ENCODE data around the gene CCNT2.
"Not testable (repeated sequence)": the region's sequence is repeated elsewhere in the genome, so short reads cannot be mapped to it uniquely, and the experiment has no call there.

The CCNT2 gene

DNA sequence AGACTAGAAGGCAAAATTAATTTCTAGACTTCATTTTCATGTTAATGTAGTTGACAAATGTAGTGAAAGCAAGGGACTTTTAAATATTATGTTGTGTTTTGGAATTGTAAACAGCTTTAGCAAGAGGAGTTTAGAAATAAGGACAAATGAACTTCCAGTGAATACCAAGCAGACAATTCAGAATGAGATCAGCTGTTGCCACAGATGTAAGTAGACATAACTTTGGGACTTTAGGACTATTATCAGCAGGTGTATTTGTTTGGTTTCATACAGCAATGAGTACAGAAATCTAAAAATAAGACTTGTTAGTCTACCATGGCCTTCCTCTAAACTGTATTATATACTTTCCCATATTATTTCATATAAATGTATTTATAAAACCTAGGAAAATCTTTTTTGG is 34.2 kb upstream of the CCNT2 start:
- DNase-seq (ENCODE audit: low read depth), result no peak
- H3K4me3 ChIP-seq (ENCODE audit: low read depth, low read length), result no peak overlapping the region
- TF ChIP-seq, protein P1, sequence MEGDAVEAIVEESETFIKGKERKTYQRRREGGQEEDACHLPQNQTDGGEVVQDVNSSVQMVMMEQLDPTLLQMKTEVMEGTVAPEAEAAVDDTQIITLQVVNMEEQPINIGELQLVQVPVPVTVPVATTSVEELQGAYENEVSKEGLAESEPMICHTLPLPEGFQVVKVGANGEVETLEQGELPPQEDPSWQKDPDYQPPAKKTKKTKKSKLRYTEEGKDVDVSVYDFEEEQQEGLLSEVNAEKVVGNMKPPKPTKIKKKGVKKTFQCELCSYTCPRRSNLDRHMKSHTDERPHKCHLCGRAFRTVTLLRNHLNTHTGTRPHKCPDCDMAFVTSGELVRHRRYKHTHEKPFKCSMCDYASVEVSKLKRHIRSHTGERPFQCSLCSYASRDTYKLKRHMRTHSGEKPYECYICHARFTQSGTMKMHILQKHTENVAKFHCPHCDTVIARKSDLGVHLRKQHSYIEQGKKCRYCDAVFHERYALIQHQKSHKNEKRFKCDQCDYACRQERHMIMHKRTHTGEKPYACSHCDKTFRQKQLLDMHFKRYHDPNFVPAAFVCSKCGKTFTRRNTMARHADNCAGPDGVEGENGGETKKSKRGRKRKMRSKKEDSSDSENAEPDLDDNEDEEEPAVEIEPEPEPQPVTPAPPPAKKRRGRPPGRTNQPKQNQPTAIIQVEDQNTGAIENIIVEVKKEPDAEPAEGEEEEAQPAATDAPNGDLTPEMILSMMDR (conservative IDR thresholded peaks at IDR 0.05; ENCODE audit: low read depth, low read length), result no peak

DNA sequence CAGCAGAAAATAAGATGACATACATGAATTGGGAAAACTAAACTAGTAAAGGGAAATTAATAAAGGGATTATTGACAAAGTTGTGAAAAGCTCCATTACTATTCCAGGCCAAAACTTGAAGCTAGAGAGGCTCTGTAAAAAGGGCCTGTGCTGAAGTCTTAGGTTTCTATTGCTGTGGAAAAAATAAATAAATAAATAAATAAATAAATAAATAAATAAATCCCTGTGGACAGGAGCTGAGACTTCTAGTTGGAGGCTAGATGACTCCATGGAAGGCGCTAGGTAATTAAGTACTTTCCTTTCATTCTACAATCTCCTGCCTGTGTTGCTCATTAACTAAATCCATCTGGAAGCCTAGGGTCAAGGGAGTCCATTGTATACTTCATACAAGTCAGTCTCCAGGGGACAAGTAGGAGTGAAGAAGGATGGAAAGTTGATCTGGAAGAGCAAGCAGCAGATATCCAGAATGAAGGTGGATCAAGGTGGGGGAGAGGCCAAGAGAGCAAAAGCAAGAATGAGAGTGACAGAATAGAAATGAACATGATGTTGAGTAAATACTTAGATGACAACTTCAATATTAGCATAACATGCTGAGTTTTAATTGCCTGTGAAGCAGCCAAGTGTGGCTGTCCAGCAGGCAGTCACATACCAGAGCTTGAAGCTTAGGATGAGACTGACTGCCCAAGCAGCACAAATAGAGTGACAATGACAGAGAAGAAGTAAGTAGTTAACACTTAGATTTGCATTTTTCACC is 26.2 kb upstream of the CCNT2 start:
- no peak for DNase-seq (ENCODE audit: low read depth)
- TF ChIP-seq, protein P1 (conservative IDR thresholded peaks at IDR 0.05; ENCODE audit: low read depth, low read length), result no peak
- H3K4me3 ChIP-seq (ENCODE audit: low read depth, low read length), result no peak overlapping the region

DNA sequence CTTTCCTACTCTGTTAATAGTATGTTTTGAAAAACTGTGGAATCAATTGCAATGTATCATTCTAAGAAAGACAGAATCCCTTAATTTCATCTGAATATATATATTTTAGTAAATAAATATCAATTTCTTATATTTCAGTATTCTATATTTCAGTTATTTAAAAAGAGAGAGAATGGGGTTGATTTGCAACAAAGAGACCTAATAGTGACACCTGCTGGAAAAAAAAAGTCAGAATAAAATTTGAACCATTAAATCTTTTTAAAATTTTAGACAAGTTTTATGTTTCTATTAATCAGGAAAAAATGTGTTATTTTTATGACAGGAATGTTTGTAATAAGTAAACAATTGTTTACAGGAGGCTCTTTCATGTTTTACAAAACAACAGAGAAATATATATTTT is 20.7 kb upstream of the CCNT2 start:
- H3K4me3 ChIP-seq (ENCODE audit: low read depth, low read length), result no peak overlapping the region
- TF ChIP-seq, protein P1 (conservative IDR thresholded peaks at IDR 0.05; ENCODE audit: low read depth, low read length), result peak; percentile 36
- peak; percentile 37 for DNase-seq (ENCODE audit: low read depth)

DNA sequence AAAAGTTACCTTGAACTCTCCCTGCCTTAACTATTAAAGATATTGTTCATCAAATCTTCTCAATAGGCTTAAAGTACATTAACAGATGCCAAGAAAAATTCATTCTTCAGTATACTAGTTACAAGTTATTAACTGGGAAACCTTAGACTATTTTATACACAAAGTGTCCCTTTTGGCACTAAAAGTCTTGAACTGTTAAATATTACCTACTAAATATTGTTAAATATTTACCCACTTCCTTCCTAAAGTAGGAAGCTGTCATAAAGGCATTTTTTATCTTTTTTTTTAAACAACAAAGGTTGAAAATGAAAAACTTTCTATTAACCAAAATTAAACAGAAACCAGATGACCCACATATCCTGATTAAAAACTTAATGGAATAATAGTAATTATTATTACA is 19.4 kb upstream of the CCNT2 start:
- H3K4me3 ChIP-seq (ENCODE audit: low read depth, low read length), result no peak overlapping the region
- TF ChIP-seq, protein P1 (conservative IDR thresholded peaks at IDR 0.05; ENCODE audit: low read depth, low read length), result no peak
- no peak for DNase-seq (ENCODE audit: low read depth)

DNA sequence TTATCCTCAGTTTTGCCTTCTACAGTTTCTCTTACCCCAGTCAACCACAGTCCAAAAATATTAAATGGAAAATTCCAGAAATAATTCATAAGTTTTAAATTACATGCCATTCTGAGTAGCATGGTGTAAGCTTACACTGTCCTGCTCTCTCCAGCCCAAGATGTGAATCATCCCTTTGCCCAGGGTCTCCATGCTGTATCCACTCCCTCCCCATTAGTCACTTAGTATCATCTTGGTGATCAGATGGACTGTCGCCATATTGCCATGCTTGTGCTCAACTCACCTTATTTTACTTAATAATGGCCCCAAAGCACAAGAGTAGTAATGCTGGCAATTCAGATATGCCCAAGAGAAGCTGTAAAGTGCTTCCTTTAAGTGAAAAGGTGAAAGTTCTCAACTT is 18.5 kb upstream of the CCNT2 start:
- TF ChIP-seq, protein P1 (conservative IDR thresholded peaks at IDR 0.05; ENCODE audit: low read depth, low read length), result no peak
- no peak overlapping the region for H3K4me3 ChIP-seq (ENCODE audit: low read depth, low read length)
- DNase-seq (ENCODE audit: low read depth), result peak; percentile 57

DNA sequence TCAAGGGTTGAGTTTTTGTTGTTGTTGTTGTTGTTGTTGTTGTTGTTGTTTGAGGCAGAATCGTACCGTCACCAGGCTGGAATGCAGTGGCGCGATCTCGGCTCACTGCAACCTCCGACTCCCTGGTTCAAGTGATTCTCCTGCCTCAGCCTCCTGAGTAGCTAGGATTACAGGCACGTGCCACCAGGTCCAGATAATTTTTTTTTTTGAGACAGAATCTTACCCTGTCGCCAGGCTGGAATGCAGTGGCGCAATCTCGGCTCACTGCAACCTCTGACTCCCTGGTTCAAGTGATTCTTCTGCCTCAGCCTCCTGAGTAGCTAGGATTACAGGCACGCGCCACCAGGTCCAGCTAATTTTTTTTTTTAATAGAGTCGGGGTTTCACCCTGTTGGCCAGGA is 14.9 kb upstream of the CCNT2 start:
- H3K4me3 ChIP-seq (ENCODE audit: low read depth, low read length); DNase-seq (ENCODE audit: low read depth): not testable (repeated sequence)

DNA sequence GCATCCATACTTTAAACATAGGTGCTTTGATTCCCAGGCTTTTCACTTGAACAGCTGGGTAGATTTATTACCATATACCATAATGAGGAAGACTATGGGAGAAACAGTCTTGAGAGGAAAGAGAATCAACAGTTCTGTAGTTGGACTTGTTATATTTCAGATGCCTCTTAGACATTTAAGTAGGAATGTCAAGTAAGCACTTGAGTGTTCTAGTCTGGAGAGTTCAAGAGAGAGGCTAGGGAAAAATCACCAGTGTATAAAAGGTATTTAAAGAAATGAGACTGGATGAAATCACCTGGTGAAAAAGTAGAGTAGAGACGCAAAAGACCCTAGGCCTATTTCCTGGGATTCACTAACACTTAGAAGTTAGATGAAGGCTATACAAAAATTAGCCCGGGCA is 13.5 kb upstream of the CCNT2 start:
- TF ChIP-seq, protein P1 (conservative IDR thresholded peaks at IDR 0.05; ENCODE audit: low read depth, low read length), result no peak
- H3K4me3 ChIP-seq (ENCODE audit: low read depth, low read length), result no peak overlapping the region

More for the DNA sequence above, 13.5 kb upstream of the CCNT2 start:
- DNase-seq (ENCODE audit: low read depth), result no peak

Data from choroid plexus epithelial cell (primary cell).